CD8-positive, alpha-beta memory T cell (primary cell): Measurements from ENCODE around the gene THOC1. TPM values are rescaled to one million over a fixed set of nuclear protein-coding genes. Genes with fewer than 3 reads are reported as not detected.

Source experiments
- CTCF ChIA-PET: fragments of 350-600 bp; sonication (Branson Sonifier 250); formaldehyde crosslinking; loops from one replicate; lab custom pipeline; 2021; ENCODE audit warnings: antibody characterized with exemption; lab: Charles Lee
- POLR2A ChIA-PET: fragments of 350-600 bp; sonication (Branson Sonifier 250); formaldehyde crosslinking; loops from one replicate; lab custom pipeline; 2021; ENCODE audit warnings: antibody characterized with exemption; lab: Charles Lee
- DNase-seq, 5 donors: peaks; one replicate each; pipeline versions ENCODE4 v3.0.0 to v3.0.0-alpha.2; 2020 to 2022; ENCODE audit warnings: mixed read lengths in 1 of 5
- H3K27ac ChIP-seq: one replicate; pipeline ENCODE4 v1.7.0; 2013; ENCODE audit warnings: low read depth, mild to moderate bottlenecking, low read length, moderate library complexity
- H3K27me3 ChIP-seq: 2 replicates; pipeline ENCODE4 v1.7.0; 2013; ENCODE audit warnings: low read length, mild to moderate bottlenecking; ENCODE audit not compliant: insufficient read depth, poor library complexity, severe bottlenecking
- H3K36me3 ChIP-seq: 2 replicates; pipeline ENCODE4 v1.7.0; 2013; ENCODE audit warnings: mild to moderate bottlenecking, low read length, moderate library complexity; ENCODE audit not compliant: insufficient read depth
- H3K4me1 ChIP-seq: 2 replicates; pipeline ENCODE4 v1.7.0; 2013; ENCODE audit warnings: mild to moderate bottlenecking, low read length, moderate library complexity; ENCODE audit not compliant: insufficient read depth
- H3K4me3 ChIP-seq: 2 replicates; pipeline ENCODE4 v1.7.0; 2013; ENCODE audit warnings: mild to moderate bottlenecking, low read length
- H3K9me3 ChIP-seq: 2 replicates; pipeline ENCODE4 v1.7.0; 2013; ENCODE audit warnings: mild to moderate bottlenecking, low read length
- H3K27ac Mint-ChIP-seq, 8 donors: one replicate each; pipeline ENCODE4 v1.8.0; 2020 to 2021; ENCODE audit warnings: mixed read lengths in 8 of 8, mild to moderate bottlenecking in 6 of 8, inconsistent platforms in 3 of 8, moderate library complexity in 3 of 8
- H3K27me3 Mint-ChIP-seq, 2 donors: one replicate each; pipeline ENCODE4 v1.8.0; 2020 to 2021; ENCODE audit warnings: mixed read lengths in 2 of 2, mild to moderate bottlenecking in 1 of 2, moderate library complexity in 1 of 2
- H3K36me3 Mint-ChIP-seq, 3 donors: one replicate each; pipeline ENCODE4 v1.8.0; 2020 to 2021; ENCODE audit warnings: mixed read lengths in 3 of 3, inconsistent platforms in 1 of 3, mild to moderate bottlenecking in 1 of 3
- H3K4me1 Mint-ChIP-seq, 3 donors: one replicate each; pipeline ENCODE4 v1.8.0; 2020 to 2021; ENCODE audit warnings: mixed read lengths in 3 of 3, inconsistent platforms in 1 of 3, mild to moderate bottlenecking in 1 of 3
- H3K4me3 Mint-ChIP-seq, 7 donors: one replicate each; pipeline ENCODE4 v1.8.0; 2020 to 2021; ENCODE audit warnings: mixed read lengths in 7 of 7, mild to moderate bottlenecking in 6 of 7, moderate library complexity in 4 of 7, inconsistent platforms in 2 of 7
- H3K9me3 Mint-ChIP-seq, 5 donors: one replicate each; pipeline ENCODE4 v1.8.0; 2020 to 2022; ENCODE audit warnings: mixed read lengths in 5 of 5, mild to moderate bottlenecking in 3 of 5, moderate library complexity in 2 of 5, inconsistent platforms in 1 of 5
- polyA plus RNA-seq: library from polyadenylated mRNA; unstranded; fragments of 300-500 nt; fragmentation: Illumina TruSeq; gene quantifications from one replicate; pipeline ENCODE4 v1.2.3, GENCODE V29; 2021
- total RNA-seq, 2 experiments: library from RNA; stranded (reverse); gene quantifications; one replicate each; pipeline ENCODE4 v1.2.3, GENCODE V29; 2021

Gene THOC1
- total and polyA plus RNA-seq, 3 experiments from 2014 or later, result 14.6 to 54.6 (median 51.8) TPM

DNA sequence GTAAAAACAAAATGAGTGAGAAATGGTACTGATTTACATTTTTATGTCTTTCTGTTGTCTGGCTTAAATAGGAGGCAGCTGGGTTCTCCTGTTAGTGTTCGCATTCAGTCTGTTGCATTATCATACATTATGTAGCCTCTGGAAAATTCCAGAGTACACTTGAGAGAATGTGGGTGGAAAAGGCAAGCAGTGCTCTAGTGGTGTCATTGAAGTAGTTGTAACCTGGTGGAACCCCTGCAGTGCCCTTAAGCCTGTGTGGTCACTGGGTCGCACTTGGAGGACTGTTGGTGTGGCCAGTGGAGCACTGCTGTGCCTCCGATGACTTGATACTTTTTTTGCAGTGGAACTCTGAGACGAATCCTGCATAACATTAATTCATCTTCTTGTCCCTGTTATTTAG is 57.1 kb downstream of the THOC1 start:
- Histone ChIP-seq H3K9me3 (no peaks in the 10 kb centered on the region), H3K4me3 (no peak overlapping the region), H3K27me3 (no peaks in the 10 kb centered on the region), H3K36me3 (peaks cover 39% of the 10 kb centered on the region), H3K4me1 (no peaks in the 10 kb centered on the region), H3K27ac (no peak overlapping the region)
- Mint-ChIP-seq H3K9me3 (no peaks in the 10 kb centered on the region), H3K4me3 (no peak overlapping the region), H3K27me3 (no peaks in the 10 kb centered on the region), H3K27ac (peak overlapping the region in 2 of 8 donors; percentile 6 to 7), H3K4me1 (no peaks in the 10 kb centered on the region), H3K36me3 (peaks cover 0 to 76% (median 24%) of the 10 kb centered on the region in 3 donors)
- no peak for DNase-seq
- POLR2A ChIA-PET, result no interaction called here
- CTCF ChIA-PET, result no interaction called here

DNA sequence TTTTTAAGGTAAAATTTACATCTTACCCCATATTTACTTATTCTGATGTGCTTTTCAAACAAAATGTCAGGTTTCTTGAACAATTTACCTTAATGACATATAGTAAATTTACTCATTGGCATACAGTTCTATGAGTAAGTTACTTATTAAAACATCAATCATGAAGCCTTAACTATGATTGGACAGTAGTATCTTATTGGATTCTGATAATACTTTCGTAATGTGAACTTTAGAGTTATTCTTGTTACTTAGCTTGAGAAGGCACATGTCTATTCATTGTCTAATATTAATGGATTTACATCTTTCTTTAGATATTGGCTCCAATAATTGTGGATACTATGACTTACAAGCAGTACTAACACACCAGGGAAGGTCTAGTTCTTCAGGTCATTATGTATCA is 57.8 kb downstream of the THOC1 start:
- POLR2A ChIA-PET, result no interaction called here

GRCh38 chr18:199768-200167 is 68.1 kb downstream of the THOC1 start:
- no peaks in the 10 kb centered on the region for H3K9me3 ChIP-seq
- no peaks in the 10 kb centered on the region for H3K27me3 ChIP-seq
- Mint-ChIP-seq H3K9me3 (no peaks in the 10 kb centered on the region), H3K36me3 (peaks cover 10 to 78% (median 31%) of the 10 kb centered on the region in 3 donors), H3K4me1 (peaks cover 3 to 6% (median 4%) of the 10 kb centered on the region in 3 donors), H3K27ac (no peak overlapping the region), H3K4me3 (no peak overlapping the region), H3K27me3 (peaks cover 0 to 1% of the 10 kb centered on the region in 2 donors)
- ChIA-PET POLR2A (interaction anchor here (0.5 to 0.6 kb wide), 2 partner anchors 23 to 28 kb away, joined by 3 to 4 read pairs; no protein-coding TSS in a partner anchor), CTCF (no interaction called here)
- no peak overlapping the region for H3K27ac ChIP-seq
- no peaks in the 10 kb centered on the region for H3K4me1 ChIP-seq
- peaks cover 42% of the 10 kb centered on the region for H3K36me3 ChIP-seq
- no peak overlapping the region for H3K4me3 ChIP-seq
- no peak for DNase-seq

More for the DNA sequence above, 57.8 kb downstream of the THOC1 start:
- no peaks in the 10 kb centered on the region for H3K4me1 Mint-ChIP-seq
- no peak overlapping the region for H3K27ac ChIP-seq
- no peaks in the 10 kb centered on the region for H3K27me3 Mint-ChIP-seq
- H3K4me3 Mint-ChIP-seq, result no peak overlapping the region
- H3K9me3 Mint-ChIP-seq, result no peaks in the 10 kb centered on the region
- DNase-seq, result no peak
- no peaks in the 10 kb centered on the region for H3K4me1 ChIP-seq
- peaks cover 39% of the 10 kb centered on the region for H3K36me3 ChIP-seq
- H3K9me3 ChIP-seq, result no peaks in the 10 kb centered on the region
- no peak overlapping the region for H3K4me3 ChIP-seq
- H3K27me3 ChIP-seq, result no peaks in the 10 kb centered on the region
- peak overlapping the region in 3 of 8 donors; percentile 12 to 54 (median 21) for H3K27ac Mint-ChIP-seq
- CTCF ChIA-PET, result no interaction called here
- peaks cover 3 to 76% (median 28%) of the 10 kb centered on the region in 3 donors for H3K36me3 Mint-ChIP-seq

GRCh38 chr18:199214-199613 is 68.6 kb downstream of the THOC1 start:
- DNase-seq, result no peak
- Histone ChIP-seq H3K27ac (no peak overlapping the region), H3K36me3 (peaks cover 38% of the 10 kb centered on the region), H3K9me3 (no peaks in the 10 kb centered on the region), H3K27me3 (no peaks in the 10 kb centered on the region), H3K4me1 (no peaks in the 10 kb centered on the region), H3K4me3 (no peak overlapping the region)
- Mint-ChIP-seq H3K27me3 (peaks cover 0 to 1% of the 10 kb centered on the region in 2 donors), H3K4me1 (peaks cover 1 to 6% (median 2%) of the 10 kb centered on the region in 3 donors), H3K27ac (no peak overlapping the region), H3K36me3 (peaks cover 10 to 76% (median 28%) of the 10 kb centered on the region in 3 donors), H3K9me3 (no peaks in the 10 kb centered on the region), H3K4me3 (no peak overlapping the region)
- POLR2A ChIA-PET, result no interaction called here
- CTCF ChIA-PET, result no interaction called here

DNA sequence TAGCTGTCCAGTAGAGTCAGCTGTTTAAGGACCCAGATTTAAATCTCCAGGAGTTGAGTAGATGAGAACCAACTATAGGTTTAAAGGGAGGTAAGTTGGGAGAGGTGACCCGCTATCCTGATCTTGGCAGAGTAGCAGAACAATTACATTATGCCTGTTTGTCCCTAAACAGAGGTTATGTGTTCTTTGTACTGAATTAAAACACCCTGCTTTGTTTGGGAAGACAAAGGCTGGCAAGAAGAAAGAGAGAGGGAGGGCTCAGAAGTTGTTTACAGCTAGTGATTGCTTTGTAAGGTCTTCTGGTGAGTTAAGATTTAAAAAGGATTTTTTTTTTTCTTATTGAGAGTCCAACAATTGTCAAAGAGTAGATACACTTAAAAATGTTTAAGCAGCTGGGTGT is 72.2 kb downstream of the THOC1 start:
- Histone ChIP-seq H3K4me3 (no peak overlapping the region), H3K9me3 (no peaks in the 10 kb centered on the region), H3K27me3 (no peaks in the 10 kb centered on the region), H3K36me3 (peaks cover 27% of the 10 kb centered on the region), H3K4me1 (no peaks in the 10 kb centered on the region), H3K27ac (no peak overlapping the region)
- Mint-ChIP-seq H3K4me3 (no peak overlapping the region), H3K27ac (peak overlapping the region in 4 of 8 donors; percentile 3 to 61 (median 20)), H3K36me3 (peaks cover 5 to 63% (median 19%) of the 10 kb centered on the region in 3 donors), H3K9me3 (no peaks in the 10 kb centered on the region), H3K4me1 (peaks cover 11 to 22% (median 12%) of the 10 kb centered on the region in 3 donors), H3K27me3 (peaks cover 0 to 1% of the 10 kb centered on the region in 2 donors)
- ChIA-PET POLR2A (no interaction called here), CTCF (no interaction called here)
- no peak for DNase-seq

DNA sequence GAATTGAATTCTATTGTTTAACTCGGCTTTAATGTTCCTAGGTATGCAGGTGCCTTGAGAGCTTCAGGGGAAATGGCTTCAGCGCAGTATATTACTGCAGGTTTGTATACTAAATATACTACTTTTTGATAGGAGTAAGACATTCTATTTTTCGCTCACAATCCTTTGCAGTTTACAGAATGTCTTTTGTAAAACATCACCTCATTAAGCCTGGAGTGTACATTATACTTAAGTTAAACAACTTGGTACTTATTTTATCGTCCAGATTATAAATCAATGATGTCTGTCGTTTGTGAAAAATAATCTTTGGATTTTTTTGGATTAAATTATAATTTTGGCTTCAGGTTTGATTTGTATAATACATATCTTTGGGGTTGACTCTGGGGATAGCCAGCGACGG is 75.0 kb downstream of the THOC1 start:
- peak overlapping the region in 1 of 8 donors; percentile 57 for H3K27ac Mint-ChIP-seq
- peaks cover 30 to 39% (median 35%) of the 10 kb centered on the region in 3 donors for H3K4me1 Mint-ChIP-seq
- no peaks in the 10 kb centered on the region for H3K9me3 ChIP-seq
- no peaks in the 10 kb centered on the region for H3K27me3 ChIP-seq
- CTCF ChIA-PET, result no interaction called here
- H3K4me3 ChIP-seq, result no peak overlapping the region
- H3K27me3 Mint-ChIP-seq, result peaks cover 0 to 1% of the 10 kb centered on the region in 2 donors
- H3K36me3 Mint-ChIP-seq, result peaks cover 5 to 55% (median 13%) of the 10 kb centered on the region in 3 donors
- peaks cover 16% of the 10 kb centered on the region for H3K36me3 ChIP-seq
- DNase-seq, result no peak
- H3K4me1 ChIP-seq, result no peaks in the 10 kb centered on the region
- H3K9me3 Mint-ChIP-seq, result no peaks in the 10 kb centered on the region
- no peak overlapping the region for H3K4me3 Mint-ChIP-seq
- H3K27ac ChIP-seq, result no peak overlapping the region
- POLR2A ChIA-PET, result no interaction called here

- H3K4me1 Mint-ChIP-seq, result peaks cover 35 to 46% (median 45%) of the 10 kb centered on the region in 3 donors
- Histone ChIP-seq H3K27ac (no peak overlapping the region), H3K36me3 (peaks cover 7% of the 10 kb centered on the region), H3K4me1 (no peaks in the 10 kb centered on the region), H3K9me3 (no peaks in the 10 kb centered on the region), H3K27me3 (no peaks in the 10 kb centered on the region), H3K4me3 (no peak overlapping the region)
- no peak for DNase-seq
- H3K4me3 Mint-ChIP-seq, result no peak overlapping the region
- H3K27me3 Mint-ChIP-seq, result no peaks in the 10 kb centered on the region
- no peaks in the 10 kb centered on the region for H3K9me3 Mint-ChIP-seq
- CTCF ChIA-PET, result no interaction called here
- POLR2A ChIA-PET, result no interaction called here
- peaks cover 5 to 48% (median 7%) of the 10 kb centered on the region in 3 donors for H3K36me3 Mint-ChIP-seq
- H3K27ac Mint-ChIP-seq, result peak overlapping the region in 1 of 8 donors; percentile 30
Measured at GRCh38 chr18:191725-192124, 76.1 kb downstream of the THOC1 start.

GRCh38 chr18:189254-189653 is 78.6 kb downstream of the THOC1 start:
- peak overlapping the region in 2 of 8 donors; percentile 6 to 66 for H3K27ac Mint-ChIP-seq
- no peak overlapping the region for H3K27ac ChIP-seq
- H3K27me3 ChIP-seq, result no peaks in the 10 kb centered on the region
- no peak for DNase-seq
- H3K9me3 Mint-ChIP-seq, result no peaks in the 10 kb centered on the region
- no peaks in the 10 kb centered on the region for H3K36me3 ChIP-seq
- H3K4me3 Mint-ChIP-seq, result no peak overlapping the region
- H3K4me3 ChIP-seq, result no peak overlapping the region
- H3K4me1 Mint-ChIP-seq, result peaks cover 35 to 46% (median 44%) of the 10 kb centered on the region in 3 donors
- no peaks in the 10 kb centered on the region for H3K27me3 Mint-ChIP-seq
- ChIA-PET POLR2A (no interaction called here), CTCF (no interaction called here)
- no peaks in the 10 kb centered on the region for H3K9me3 ChIP-seq
- peaks cover 0 to 51% (median 4%) of the 10 kb centered on the region in 3 donors for H3K36me3 Mint-ChIP-seq
- no peaks in the 10 kb centered on the region for H3K4me1 ChIP-seq
